H9 (cell line): ENCODE results near the gene YWHAH. TPM values are rescaled to one million over a fixed set of nuclear protein-coding genes. Genes with fewer than 3 reads are reported as not detected.

ENCODE experiments used
- DNase-seq: peaks from one replicate; pipeline ENCODE4 v3.0.0-alpha.2; 2017
- H2AFZ ChIP-seq: one replicate; pipeline ENCODE4 v1.6.1; 2013; ENCODE audit warnings: mild to moderate bottlenecking, low read length, control low read depth, moderate library complexity
- H2AK5ac ChIP-seq: 2 replicates; pipeline ENCODE4 v1.6.1; 2013; ENCODE audit warnings: low read length, control low read depth, mixed read lengths; ENCODE audit not compliant: insufficient read length
- H2BK120ac ChIP-seq: one replicate; pipeline ENCODE4 v1.6.1; 2013; ENCODE audit warnings: low read depth, mild to moderate bottlenecking, low read length, control low read depth, inconsistent platforms; ENCODE audit not compliant: poor library complexity, severe bottlenecking
- H2BK12ac ChIP-seq: 2 replicates; pipeline ENCODE4 v1.6.1; 2013; ENCODE audit warnings: low read length, control low read depth, mixed read lengths, low read depth; ENCODE audit not compliant: insufficient read length
- H2BK15ac ChIP-seq: 2 replicates; pipeline ENCODE4 v1.6.1; 2013; ENCODE audit warnings: low read depth, low read length, control low read depth
- H2BK20ac ChIP-seq: one replicate; pipeline ENCODE4 v1.6.1; 2013; ENCODE audit warnings: low read depth, mild to moderate bottlenecking, low read length, control low read depth, inconsistent platforms; ENCODE audit not compliant: poor library complexity, severe bottlenecking
- H2BK5ac ChIP-seq: 2 replicates; pipeline ENCODE4 v1.6.1; 2013; ENCODE audit warnings: low read length, control low read depth, mixed read lengths; ENCODE audit not compliant: insufficient read length
- H3K14ac ChIP-seq: 2 replicates; pipeline ENCODE4 v1.6.1; 2013; ENCODE audit warnings: low read length, control low read depth; ENCODE audit not compliant: insufficient read depth
- H3K18ac ChIP-seq: 2 replicates; pipeline ENCODE4 v1.6.1; 2013; ENCODE audit warnings: low read depth, mild to moderate bottlenecking, mixed read lengths, low read length, control low read depth; ENCODE audit not compliant: insufficient read length
- H3K23ac ChIP-seq: 2 replicates; pipeline ENCODE4 v1.6.1; 2013; ENCODE audit warnings: low read length, control low read depth, mixed read lengths, low read depth; ENCODE audit not compliant: insufficient read length
- H3K23me2 ChIP-seq: 2 replicates; pipeline ENCODE4 v1.6.1; 2013; ENCODE audit warnings: low read depth, mild to moderate bottlenecking, mixed read lengths, low read length, control low read depth; ENCODE audit not compliant: insufficient read length, poor library complexity, severe bottlenecking
- H3K27ac ChIP-seq: 2 replicates; pipeline ENCODE4 v1.5.1; 2013; ENCODE audit warnings: low read length, control low read depth, mixed read lengths, low read depth; ENCODE audit not compliant: insufficient read length
- H3K27me3 ChIP-seq: 2 replicates; pipeline ENCODE4 v1.6.1; 2013; ENCODE audit warnings: low read length, control low read depth, inconsistent platforms; ENCODE audit not compliant: insufficient read depth
- H3K4ac ChIP-seq: 2 replicates; pipeline ENCODE4 v1.6.1; 2013; ENCODE audit warnings: low read depth, mild to moderate bottlenecking, control low read depth, inconsistent platforms, low read length, moderate library complexity
- H3K4me1 ChIP-seq: 2 replicates; pipeline ENCODE4 v1.6.1; 2013; ENCODE audit warnings: low read length, control low read depth, inconsistent platforms; ENCODE audit not compliant: insufficient read depth
- H3K4me2 ChIP-seq: 2 replicates; pipeline ENCODE4 v1.6.1; 2013; ENCODE audit warnings: low read length, control low read depth, mixed read lengths; ENCODE audit not compliant: insufficient read length, insufficient read depth
- H3K56ac ChIP-seq: 2 replicates; pipeline ENCODE4 v1.6.1; 2013; ENCODE audit warnings: low read depth, mild to moderate bottlenecking, mixed read lengths, low read length, control low read depth; ENCODE audit not compliant: insufficient read length
- H3K79me1 ChIP-seq: 2 replicates; pipeline ENCODE4 v1.6.1; 2013; ENCODE audit warnings: low read depth, mild to moderate bottlenecking, moderate library complexity, low read length, control low read depth, inconsistent platforms; ENCODE audit not compliant: insufficient read depth, poor library complexity, severe bottlenecking
- H3K79me2 ChIP-seq: 2 replicates; pipeline ENCODE4 v1.6.1; 2013; ENCODE audit warnings: low read length, control low read depth, inconsistent platforms; ENCODE audit not compliant: insufficient read depth
- H3K9ac ChIP-seq: 2 replicates; pipeline ENCODE4 v1.6.1; 2013; ENCODE audit warnings: low read length, control low read depth, mixed read lengths; ENCODE audit not compliant: insufficient read length; ENCODE audit errors: extremely low read depth
- H3K9me3 ChIP-seq: one replicate; pipeline ENCODE4 v1.6.1; 2013; ENCODE audit warnings: low read depth, low read length, inconsistent platforms; ENCODE audit not compliant: control insufficient read depth
- H3T11ph ChIP-seq: one replicate; pipeline ENCODE4 v1.6.1; 2013; ENCODE audit warnings: mild to moderate bottlenecking, low read length, control low read depth, inconsistent platforms
- H4K20me1 ChIP-seq: one replicate; pipeline ENCODE4 v1.6.1; 2013; ENCODE audit not compliant: control insufficient read depth, insufficient read length, insufficient read depth
- H4K5ac ChIP-seq: 2 replicates; pipeline ENCODE4 v1.6.1; 2013; ENCODE audit warnings: low read depth, mild to moderate bottlenecking, mixed read lengths, low read length, control low read depth; ENCODE audit not compliant: insufficient read length
- H4K8ac ChIP-seq: replicated peaks from 2 replicates; pipeline ENCODE4 v1.6.1; 2013; ENCODE audit warnings: low read length, control low read depth, mixed read lengths, low read depth; ENCODE audit not compliant: insufficient read length
- H4K91ac ChIP-seq: 2 replicates; pipeline ENCODE4 v1.6.1; 2013; ENCODE audit warnings: low read depth, mild to moderate bottlenecking, moderate library complexity, mixed read lengths, low read length, control low read depth; ENCODE audit not compliant: insufficient read length
- H3K27ac Mint-ChIP-seq, 3 experiments: 2 replicates in 2 of 3; 3 replicates in 1 of 3; pipeline ENCODE4 v1.8.0; 2020 to 2021; ENCODE audit warnings: mixed read lengths in 3 of 3, mild to moderate bottlenecking in 1 of 3, moderate library complexity in 1 of 3
- H3K27me3 Mint-ChIP-seq: 2 replicates; pipeline ENCODE4 v1.8.0; 2021; ENCODE audit warnings: low read depth, mild to moderate bottlenecking, moderate library complexity, mixed read lengths
- H3K36me3 Mint-ChIP-seq, 3 experiments: 2 replicates in 2 of 3; 3 replicates in 1 of 3; pipeline ENCODE4 v1.8.0; 2020 to 2021; ENCODE audit warnings: low read depth in 3 of 3, mixed read lengths in 3 of 3; ENCODE audit not compliant: insufficient read depth in 1 of 3
- H3K4me1 Mint-ChIP-seq, 2 experiments: 2 replicates each; pipeline ENCODE4 v1.8.0; 2020; ENCODE audit warnings: mixed read lengths in 2 of 2
- H3K4me3 Mint-ChIP-seq, 2 experiments: 2 replicates in 1 of 2; 3 replicates in 1 of 2; pipeline ENCODE4 v1.8.0; 2020 to 2021; ENCODE audit warnings: mild to moderate bottlenecking in 2 of 2, mixed read lengths in 2 of 2, moderate library complexity in 1 of 2
- H3K9me3 Mint-ChIP-seq, 2 experiments: 2 replicates in 1 of 2; 3 replicates in 1 of 2; pipeline ENCODE4 v1.8.0; 2020; ENCODE audit warnings: mild to moderate bottlenecking in 2 of 2, mixed read lengths in 2 of 2, moderate library complexity in 1 of 2
- WGBS: extraction: QIAGEN DNeasy Blood & Tissue Kit; methylation state at CpG from one replicate; pipeline ENCODE4 v1.1.7; 2013; ENCODE audit warnings: missing lambda C conversion rate, low lambda C conversion rate, mixed read lengths; ENCODE audit not compliant: insufficient read length; ENCODE audit errors: extremely low coverage; 5-methylcytosine and 5-hydroxymethylcytosine counted together
- total RNA-seq: library from RNA; stranded (reverse); gene quantifications from 2 replicates; pipeline ENCODE4 v1.2.1, GENCODE V29; 2021
- TF ChIP-seq, protein P1 (sequence below): fragments of 200-600 bp; sonication (generic); conservative IDR thresholded peaks from 3 replicates; pipeline ENCODE4 v1.8.0; 2021; ENCODE audit warnings: antibody characterized with exemption, mild to moderate bottlenecking

YWHAH gene
- total RNA-seq, 1 experiment from 2014 or later, result 250 TPM

DNA sequence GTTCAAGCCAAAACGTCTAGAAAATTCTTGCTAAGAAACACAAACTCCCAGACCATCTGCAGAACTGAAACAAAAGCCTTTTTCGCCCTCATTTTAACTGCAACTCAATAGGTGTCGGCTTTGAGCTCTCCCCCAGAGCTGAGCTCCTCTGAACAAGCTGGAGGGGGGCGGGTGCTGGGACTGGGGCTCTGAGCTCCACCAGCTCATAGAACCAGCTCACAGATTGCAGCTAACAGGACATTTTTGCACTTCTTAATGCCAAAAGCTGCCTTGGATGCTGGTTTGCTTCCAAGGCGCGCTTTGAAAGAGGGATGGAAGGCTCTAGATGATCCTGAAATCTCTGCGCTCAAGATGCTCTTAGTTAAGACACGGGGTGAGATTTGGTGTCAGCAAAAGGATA lies 6.0 kb upstream of the YWHAH start:
- H4K20me1 ChIP-seq, result no peaks in the 10 kb centered on the region
- H3K27ac Mint-ChIP-seq, result no peak overlapping the region

More for the DNA sequence above, 6.0 kb upstream of the YWHAH start:
- no peak overlapping the region for H2AK5ac ChIP-seq
- H3K79me2 ChIP-seq, result no peaks in the 10 kb centered on the region
- no peak overlapping the region for H4K8ac ChIP-seq
- no peak overlapping the region for H3T11ph ChIP-seq
- H3K4me1 Mint-ChIP-seq, result peaks cover 7 to 18% of the 10 kb centered on the region in 2 experiments
- H3K9ac ChIP-seq, result peak overlapping the region; percentile 21
- no peaks in the 10 kb centered on the region for H3K23me2 ChIP-seq
- H3K4me3 Mint-ChIP-seq, result no peak overlapping the region
- TF ChIP-seq, protein P1, sequence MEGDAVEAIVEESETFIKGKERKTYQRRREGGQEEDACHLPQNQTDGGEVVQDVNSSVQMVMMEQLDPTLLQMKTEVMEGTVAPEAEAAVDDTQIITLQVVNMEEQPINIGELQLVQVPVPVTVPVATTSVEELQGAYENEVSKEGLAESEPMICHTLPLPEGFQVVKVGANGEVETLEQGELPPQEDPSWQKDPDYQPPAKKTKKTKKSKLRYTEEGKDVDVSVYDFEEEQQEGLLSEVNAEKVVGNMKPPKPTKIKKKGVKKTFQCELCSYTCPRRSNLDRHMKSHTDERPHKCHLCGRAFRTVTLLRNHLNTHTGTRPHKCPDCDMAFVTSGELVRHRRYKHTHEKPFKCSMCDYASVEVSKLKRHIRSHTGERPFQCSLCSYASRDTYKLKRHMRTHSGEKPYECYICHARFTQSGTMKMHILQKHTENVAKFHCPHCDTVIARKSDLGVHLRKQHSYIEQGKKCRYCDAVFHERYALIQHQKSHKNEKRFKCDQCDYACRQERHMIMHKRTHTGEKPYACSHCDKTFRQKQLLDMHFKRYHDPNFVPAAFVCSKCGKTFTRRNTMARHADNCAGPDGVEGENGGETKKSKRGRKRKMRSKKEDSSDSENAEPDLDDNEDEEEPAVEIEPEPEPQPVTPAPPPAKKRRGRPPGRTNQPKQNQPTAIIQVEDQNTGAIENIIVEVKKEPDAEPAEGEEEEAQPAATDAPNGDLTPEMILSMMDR, result no peak
- H3K23ac ChIP-seq, result no peak overlapping the region
- no peak overlapping the region for H2AFZ ChIP-seq
- H3K9me3 ChIP-seq, result no peaks in the 10 kb centered on the region
- no peak overlapping the region for H2BK12ac ChIP-seq
- H3K9me3 Mint-ChIP-seq, result no peaks in the 10 kb centered on the region; a peak in 1 of 5 replicates
- WGBS, result no CpG with 5 or more reads among the region's 8 CpGs
- H3K4me1 ChIP-seq, result no peaks in the 10 kb centered on the region
- no peaks in the 10 kb centered on the region for H3K27me3 ChIP-seq
- H3K4me2 ChIP-seq, result no peak overlapping the region
- H3K27ac ChIP-seq, result no peak overlapping the region
- H3K14ac ChIP-seq, result no peak overlapping the region
- no peaks in the 10 kb centered on the region for H3K79me1 ChIP-seq
- H4K91ac ChIP-seq, result no peak overlapping the region
- no peak overlapping the region for H3K18ac ChIP-seq
- no peak overlapping the region for H2BK120ac ChIP-seq
- H3K56ac ChIP-seq, result no peak overlapping the region
- no peak overlapping the region for H2BK5ac ChIP-seq
- H3K36me3 Mint-ChIP-seq, result no peaks in the 10 kb centered on the region
- no peak overlapping the region for H3K4ac ChIP-seq
- H4K5ac ChIP-seq, result no peak overlapping the region
- DNase-seq, result no peak
- no peak overlapping the region for H2BK15ac ChIP-seq
- no peak overlapping the region for H2BK20ac ChIP-seq
- H3K27me3 Mint-ChIP-seq, result peaks cover 24% of the 10 kb centered on the region
